ENCODE data around the gene MTERF4.

MTERF4 gene

GRCh38 chr2:241102239-241102803 lies at the start of gene MTERF4:
Gene MTERF4, minus strand, starts transcription at chr2:241102287. Its CDS starts 14 bp downstream, at chr2:241102273.
- peak; percentile 88 for DNase-seq (ENCODE audit: low spot score)

GRCh38 chr2:241150660-241151530 lies 48.8 kb upstream of the MTERF4 start:
- DNase-seq (ENCODE audit: low spot score): no peak

- DNase-seq (ENCODE audit: low spot score): peak; percentile 96
Measured at GRCh38 chr2:241149925-241150659, 48.0 kb upstream of the MTERF4 start, which contains the start of gene PPP1R7. Gene PPP1R7, plus strand, starts transcription at chr2:241150467. Its CDS starts 29 bp downstream, at chr2:241150496.

GRCh38 chr2:241149675-241149924 lies 47.5 kb upstream of the MTERF4 start:
- DNase-seq (ENCODE audit: low spot score): no peak

GRCh38 chr2:241148891-241149674 lies 47.0 kb upstream of the MTERF4 start, which contains the start of gene PASK:
Gene PASK, minus strand, starts transcription at chr2:241149472. Its CDS starts 6,440 bp downstream, at chr2:241143032.
- DNase-seq (ENCODE audit: low spot score): peak; percentile 93

- no peak for DNase-seq (ENCODE audit: low spot score)
Measured at GRCh38 chr2:241148239-241148638, 46.2 kb upstream of the MTERF4 start.

- no peak for DNase-seq (ENCODE audit: low spot score)
Measured at GRCh38 chr2:241147336-241147735, 45.2 kb upstream of the MTERF4 start.

- DNase-seq (ENCODE audit: low spot score): no peak
Measured at GRCh38 chr2:241146286-241146685, 44.2 kb upstream of the MTERF4 start.

- no peak for DNase-seq (ENCODE audit: low spot score)
Measured at GRCh38 chr2:241142593-241142992, 40.5 kb upstream of the MTERF4 start.

GRCh38 chr2:241142063-241142462 lies 40.0 kb upstream of the MTERF4 start:
- DNase-seq (ENCODE audit: low spot score): no peak

GRCh38 chr2:241141214-241141770 lies 39.2 kb upstream of the MTERF4 start:
- DNase-seq (ENCODE audit: low spot score): no peak

- no peak for DNase-seq (ENCODE audit: low spot score)
Measured at GRCh38 chr2:241140445-241140840, 38.4 kb upstream of the MTERF4 start.

- DNase-seq (ENCODE audit: low spot score): no peak
Measured at GRCh38 chr2:241139531-241140444, 37.7 kb upstream of the MTERF4 start.

GRCh38 chr2:241138471-241138870 lies 36.4 kb upstream of the MTERF4 start:
- no peak for DNase-seq (ENCODE audit: low spot score)

- no peak for DNase-seq (ENCODE audit: low spot score)
Measured at GRCh38 chr2:241137276-241138190, 35.4 kb upstream of the MTERF4 start.

- no peak for DNase-seq (ENCODE audit: low spot score)
Measured at GRCh38 chr2:241136661-241137260, 34.7 kb upstream of the MTERF4 start.

GRCh38 chr2:241136191-241136590 lies 34.1 kb upstream of the MTERF4 start:
- DNase-seq (ENCODE audit: low spot score): no peak

GRCh38 chr2:241135737-241136136 lies 33.6 kb upstream of the MTERF4 start:
- DNase-seq (ENCODE audit: low spot score): no peak

GRCh38 chr2:241134711-241135110 lies 32.6 kb upstream of the MTERF4 start:
- DNase-seq (ENCODE audit: low spot score): no peak

All from CD4-positive, alpha-beta T cell treated with Interleukin-15 for 4 hours (primary cell).